HG03039 (cell line): ENCODE data around the gene TSPAN4.

Experiments
- ATAC-seq: cut with Tn5 transposase; IDR thresholded peaks from one replicate; pipeline ENCODE4 v1.9.1; 2021; ENCODE audit warnings: mild to moderate bottlenecking, moderate library complexity; ENCODE audit not compliant: unreplicated experiment

The TSPAN4 gene

GRCh38 chr11:803770-804598 is 38.7 kb upstream of the TSPAN4 start:
- no peak for ATAC-seq

GRCh38 chr11:804599-804964 is 38.1 kb upstream of the TSPAN4 start:
- ATAC-seq, result no peak

- ATAC-seq, result no peak
Observed at GRCh38 chr11:808427-809286, 34.0 kb upstream of the TSPAN4 start.

GRCh38 chr11:809287-810039 is 33.2 kb upstream of the TSPAN4 start, which contains the start of gene RPLP2:
Gene RPLP2 (plus strand): TSS chr11:809967. CDS start chr11:810235, 268 bp downstream.
- peak; percentile 58 for ATAC-seq

- ATAC-seq, result no peak
Observed at GRCh38 chr11:810040-810567, 32.5 kb upstream of the TSPAN4 start.

GRCh38 chr11:811446-812245 is 31.0 kb upstream of the TSPAN4 start:
- ATAC-seq, result no peak

- ATAC-seq, result no peak
Observed at GRCh38 chr11:812390-812789, 30.3 kb upstream of the TSPAN4 start.

- no peak for ATAC-seq
Observed at GRCh38 chr11:813072-813455, 29.6 kb upstream of the TSPAN4 start.

- ATAC-seq, result no peak
Observed at GRCh38 chr11:813456-814096, 29.1 kb upstream of the TSPAN4 start.

GRCh38 chr11:815675-816432 is 26.8 kb upstream of the TSPAN4 start:
- no peak for ATAC-seq

- no peak for ATAC-seq
Observed at GRCh38 chr11:816433-816779, 26.2 kb upstream of the TSPAN4 start.

GRCh38 chr11:818396-819128 is 24.1 kb upstream of the TSPAN4 start, which contains the start of gene PNPLA2:
Gene PNPLA2 (plus strand): TSS chr11:818914. CDS start chr11:819719, 805 bp downstream.
- no peak for ATAC-seq

GRCh38 chr11:819129-819931 is 23.3 kb upstream of the TSPAN4 start:
- peak; percentile 57 for ATAC-seq

- ATAC-seq, result peak; percentile 49
Observed at GRCh38 chr11:819943-820649, 22.6 kb upstream of the TSPAN4 start.

GRCh38 chr11:820655-821511 is 21.8 kb upstream of the TSPAN4 start:
- no peak for ATAC-seq
